ENCODE results near the gene LIG4. TPM values are rescaled to one million over a fixed set of nuclear protein-coding genes. Genes with fewer than 3 reads are reported as not detected.

LIG4 gene
- total RNA-seq: 6.3 TPM
- polyA plus RNA-seq: 1 to 10 TPM; 3.5 to 8.6 (median 4.2) TPM

- DNase-seq: peak; percentile 90 to 97 (median 93)
- Histone ChIP-seq H3K36me3 (ENCODE audit: control insufficient read depth, insufficient read depth, low read length) (peaks cover 11% of the 10 kb centered on the region), H3K27ac (ENCODE audit: insufficient read depth, low read length, poor library complexity, severe bottlenecking) (peak within 1 kb of the TSS; percentile 65), H3K9me3 (ENCODE audit: control insufficient read depth in 2 of 2, low read length in 2 of 2) (no peaks in the 10 kb centered on the region), H3K4me3 (ENCODE audit: low read depth, low read length) (peak within 1 kb of the TSS; percentile 85), H3K27me3 (ENCODE audit: control insufficient read depth, insufficient read depth, low read length) (no peaks in the 10 kb centered on the region), H3K4me1 (ENCODE audit: control insufficient read depth, insufficient read depth, low read length, poor library complexity, severe bottlenecking) (peaks cover 49% of the 10 kb centered on the region)
- Mint-ChIP-seq H3K9me3 (peaks cover 0 to 6% (median 0%) of the 10 kb centered on the region in 7 donors), H3K4me3 (peak within 1 kb of the TSS; percentile 91 to 99 (median 96)), H3K36me3 (peaks cover 13% of the 10 kb centered on the region), H3K27ac (peak within 1 kb of the TSS; percentile 76 to 97 (median 85)), H3K27me3 (peaks cover 8% of the 10 kb centered on the region), H3K4me1 (peaks cover 33 to 57% (median 50%) of the 10 kb centered on the region in 4 donors)
- ATAC-seq (ENCODE audit: low read depth in 2 of 2): peak; percentile 72 to 74
Observed at GRCh38 chr13:108215436-108215835, at the start of gene LIG4. Gene LIG4 (minus strand): TSS chr13:108215536. CDS start chr13:108211268, 4,268 bp downstream.

- no peaks in the 10 kb centered on the region for H3K36me3 ChIP-seq (ENCODE audit: control insufficient read depth, insufficient read depth, low read length)
- no peak for DNase-seq
- Mint-ChIP-seq H3K4me3 (no peak overlapping the region), H3K27me3 (no peaks in the 10 kb centered on the region), H3K9me3 (no peaks in the 10 kb centered on the region), H3K4me1 (peaks cover 21 to 28% (median 26%) of the 10 kb centered on the region in 4 donors), H3K27ac (no peak overlapping the region), H3K36me3 (peaks cover 4% of the 10 kb centered on the region)
- H3K4me1 ChIP-seq (ENCODE audit: control insufficient read depth, insufficient read depth, low read length, poor library complexity, severe bottlenecking): peaks cover 9% of the 10 kb centered on the region
- H3K4me3 ChIP-seq (ENCODE audit: low read depth, low read length): no peak overlapping the region
- no peak for ATAC-seq (ENCODE audit: low read depth in 2 of 2)
- no peaks in the 10 kb centered on the region for H3K9me3 ChIP-seq (ENCODE audit: control insufficient read depth in 2 of 2, low read length in 2 of 2)
- H3K27ac ChIP-seq (ENCODE audit: insufficient read depth, low read length, poor library complexity, severe bottlenecking): no peak overlapping the region
- H3K27me3 ChIP-seq (ENCODE audit: control insufficient read depth, insufficient read depth, low read length): no peaks in the 10 kb centered on the region
Observed at GRCh38 chr13:108263621-108264355, 48.5 kb upstream of the LIG4 start.

- no peaks in the 10 kb centered on the region for H3K9me3 ChIP-seq (ENCODE audit: control insufficient read depth in 2 of 2, low read length in 2 of 2)
- H3K36me3 Mint-ChIP-seq: peaks cover 4% of the 10 kb centered on the region
- H3K27me3 ChIP-seq (ENCODE audit: control insufficient read depth, insufficient read depth, low read length): no peaks in the 10 kb centered on the region
- no peak overlapping the region for H3K27ac ChIP-seq (ENCODE audit: insufficient read depth, low read length, poor library complexity, severe bottlenecking)
- H3K4me1 Mint-ChIP-seq: no peaks in the 10 kb centered on the region
- peak overlapping the region in 1 of 3 donors; percentile 66 for H3K27ac Mint-ChIP-seq
- H3K4me3 Mint-ChIP-seq: no peak overlapping the region
- H3K4me1 ChIP-seq (ENCODE audit: control insufficient read depth, insufficient read depth, low read length, poor library complexity, severe bottlenecking): no peaks in the 10 kb centered on the region
- ATAC-seq (ENCODE audit: low read depth in 2 of 2): no peak
- DNase-seq: no peak
- H3K27me3 Mint-ChIP-seq: no peaks in the 10 kb centered on the region
- H3K4me3 ChIP-seq (ENCODE audit: low read depth, low read length): no peak overlapping the region
- H3K36me3 ChIP-seq (ENCODE audit: control insufficient read depth, insufficient read depth, low read length): no peaks in the 10 kb centered on the region
- no peaks in the 10 kb centered on the region for H3K9me3 Mint-ChIP-seq
Observed at GRCh38 chr13:108257248-108257647, 41.9 kb upstream of the LIG4 start.

GRCh38 chr13:108249150-108249549 is 33.8 kb upstream of the LIG4 start:
- Mint-ChIP-seq H3K4me3 (no peak overlapping the region), H3K36me3 (no peaks in the 10 kb centered on the region), H3K4me1 (peaks cover 0 to 3% (median 1%) of the 10 kb centered on the region in 4 donors), H3K9me3 (peaks cover 2 to 23% (median 14%) of the 10 kb centered on the region in 7 donors), H3K27ac (no peak overlapping the region), H3K27me3 (no peaks in the 10 kb centered on the region)
- no peak overlapping the region for H3K4me3 ChIP-seq (ENCODE audit: low read depth, low read length)
- DNase-seq (no peak), ATAC-seq (ENCODE audit: low read depth in 2 of 2) (no peak)
- peaks cover 5 to 15% of the 10 kb centered on the region in 2 experiments for H3K9me3 ChIP-seq (ENCODE audit: control insufficient read depth in 2 of 2, low read length in 2 of 2)
- no peaks in the 10 kb centered on the region for H3K27me3 ChIP-seq (ENCODE audit: control insufficient read depth, insufficient read depth, low read length)
- no peaks in the 10 kb centered on the region for H3K4me1 ChIP-seq (ENCODE audit: control insufficient read depth, insufficient read depth, low read length, poor library complexity, severe bottlenecking)
- H3K27ac ChIP-seq (ENCODE audit: insufficient read depth, low read length, poor library complexity, severe bottlenecking): no peak overlapping the region
- no peaks in the 10 kb centered on the region for H3K36me3 ChIP-seq (ENCODE audit: control insufficient read depth, insufficient read depth, low read length)

GRCh38 chr13:108230377-108230776 is 15.0 kb upstream of the LIG4 start:
- Histone ChIP-seq H3K9me3 (ENCODE audit: control insufficient read depth in 2 of 2, low read length in 2 of 2) (no peaks in the 10 kb centered on the region), H3K4me1 (ENCODE audit: control insufficient read depth, insufficient read depth, low read length, poor library complexity, severe bottlenecking) (peaks cover 15% of the 10 kb centered on the region), H3K4me3 (ENCODE audit: low read depth, low read length) (no peak overlapping the region), H3K27me3 (ENCODE audit: control insufficient read depth, insufficient read depth, low read length) (no peaks in the 10 kb centered on the region), H3K27ac (ENCODE audit: insufficient read depth, low read length, poor library complexity, severe bottlenecking) (no peak overlapping the region), H3K36me3 (ENCODE audit: control insufficient read depth, insufficient read depth, low read length) (peaks cover 12% of the 10 kb centered on the region)
- Mint-ChIP-seq H3K27me3 (no peaks in the 10 kb centered on the region), H3K27ac (no peak overlapping the region), H3K4me1 (peaks cover 38 to 41% (median 40%) of the 10 kb centered on the region in 4 donors), H3K4me3 (no peak overlapping the region), H3K9me3 (no peaks in the 10 kb centered on the region), H3K36me3 (peaks cover 9% of the 10 kb centered on the region)
- DNase-seq (no peak), ATAC-seq (ENCODE audit: low read depth in 2 of 2) (no peak)

- peaks cover 12% of the 10 kb centered on the region for H3K36me3 ChIP-seq (ENCODE audit: control insufficient read depth, insufficient read depth, low read length)
- no peaks in the 10 kb centered on the region for H3K27me3 ChIP-seq (ENCODE audit: control insufficient read depth, insufficient read depth, low read length)
- no peaks in the 10 kb centered on the region for H3K9me3 Mint-ChIP-seq
- H3K4me3 ChIP-seq (ENCODE audit: low read depth, low read length): no peak overlapping the region
- H3K27ac ChIP-seq (ENCODE audit: insufficient read depth, low read length, poor library complexity, severe bottlenecking): peak overlapping the region; percentile 19
- peaks cover 44 to 65% (median 57%) of the 10 kb centered on the region in 4 donors for H3K4me1 Mint-ChIP-seq
- peak; percentile 27 to 66 (median 52) for DNase-seq
- no peak for ATAC-seq (ENCODE audit: low read depth in 2 of 2)
- no peak overlapping the region for H3K27ac Mint-ChIP-seq
- H3K9me3 ChIP-seq (ENCODE audit: control insufficient read depth in 2 of 2, low read length in 2 of 2): no peaks in the 10 kb centered on the region
- H3K36me3 Mint-ChIP-seq: peaks cover 9% of the 10 kb centered on the region
- H3K27me3 Mint-ChIP-seq: no peaks in the 10 kb centered on the region
- peaks cover 26% of the 10 kb centered on the region for H3K4me1 ChIP-seq (ENCODE audit: control insufficient read depth, insufficient read depth, low read length, poor library complexity, severe bottlenecking)
- no peak overlapping the region for H3K4me3 Mint-ChIP-seq
Observed at GRCh38 chr13:108227651-108228272, 12.4 kb upstream of the LIG4 start.

GRCh38 chr13:108226184-108226583 is 10.8 kb upstream of the LIG4 start:
- Histone ChIP-seq H3K9me3 (ENCODE audit: control insufficient read depth in 2 of 2, low read length in 2 of 2) (no peaks in the 10 kb centered on the region), H3K27me3 (ENCODE audit: control insufficient read depth, insufficient read depth, low read length) (no peaks in the 10 kb centered on the region), H3K27ac (ENCODE audit: insufficient read depth, low read length, poor library complexity, severe bottlenecking) (no peak overlapping the region), H3K36me3 (ENCODE audit: control insufficient read depth, insufficient read depth, low read length) (peaks cover 12% of the 10 kb centered on the region), H3K4me3 (ENCODE audit: low read depth, low read length) (peak overlapping the region; percentile 13), H3K4me1 (ENCODE audit: control insufficient read depth, insufficient read depth, low read length, poor library complexity, severe bottlenecking) (peaks cover 32% of the 10 kb centered on the region)
- DNase-seq (no peak), ATAC-seq (ENCODE audit: low read depth in 2 of 2) (peak; percentile 38 to 40)
- no peaks in the 10 kb centered on the region for H3K27me3 Mint-ChIP-seq
- H3K36me3 Mint-ChIP-seq: peaks cover 9% of the 10 kb centered on the region
- H3K9me3 Mint-ChIP-seq: no peaks in the 10 kb centered on the region
- peaks cover 43 to 70% (median 61%) of the 10 kb centered on the region in 4 donors for H3K4me1 Mint-ChIP-seq
- H3K4me3 Mint-ChIP-seq: peak overlapping the region in 1 of 4 donors; percentile 33
- H3K27ac Mint-ChIP-seq: peak overlapping the region in 1 of 3 donors; percentile 1
